ENCODE data around the gene FUOM.

Gene FUOM

DNA sequence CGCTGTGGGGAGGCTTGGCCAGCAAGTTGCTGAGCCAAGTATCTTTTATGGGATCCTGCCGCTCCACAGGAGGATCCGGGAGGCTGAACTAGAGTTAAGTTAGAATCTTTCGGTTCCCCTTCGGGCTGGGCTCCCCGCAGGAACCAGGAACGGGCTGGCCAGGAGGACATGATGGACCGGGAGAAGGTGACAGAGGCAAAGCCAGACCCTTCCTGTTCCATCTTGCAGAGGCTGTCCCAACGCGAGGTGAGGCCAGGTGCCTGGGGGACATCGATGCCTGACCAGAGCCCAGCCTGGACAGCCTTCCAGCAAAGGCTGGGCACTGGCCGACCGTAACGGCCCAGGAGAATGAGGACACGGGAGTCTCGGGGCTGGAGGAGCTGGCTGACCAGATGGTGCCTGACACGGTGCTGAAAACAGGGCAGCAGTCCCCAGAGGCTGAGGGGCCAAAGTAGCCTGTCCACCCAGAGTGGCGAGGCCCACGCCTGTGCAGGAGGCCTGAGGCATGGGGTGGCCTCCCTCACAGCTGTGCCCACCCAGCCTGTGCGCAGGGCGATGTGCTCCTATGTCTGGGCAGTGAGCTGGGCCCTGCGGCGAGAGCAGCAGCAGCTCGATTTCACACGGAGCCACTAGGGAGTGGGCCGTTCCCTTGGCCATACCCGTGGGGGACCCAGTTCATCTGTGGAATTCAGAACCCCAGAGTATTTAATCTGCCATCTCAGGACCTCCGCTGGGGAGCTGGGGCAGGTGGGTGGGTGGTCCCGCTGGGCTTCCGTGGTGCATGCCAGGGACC is 19.4 kb upstream of the FUOM start:
- TF ChIP-seq, protein P1, sequence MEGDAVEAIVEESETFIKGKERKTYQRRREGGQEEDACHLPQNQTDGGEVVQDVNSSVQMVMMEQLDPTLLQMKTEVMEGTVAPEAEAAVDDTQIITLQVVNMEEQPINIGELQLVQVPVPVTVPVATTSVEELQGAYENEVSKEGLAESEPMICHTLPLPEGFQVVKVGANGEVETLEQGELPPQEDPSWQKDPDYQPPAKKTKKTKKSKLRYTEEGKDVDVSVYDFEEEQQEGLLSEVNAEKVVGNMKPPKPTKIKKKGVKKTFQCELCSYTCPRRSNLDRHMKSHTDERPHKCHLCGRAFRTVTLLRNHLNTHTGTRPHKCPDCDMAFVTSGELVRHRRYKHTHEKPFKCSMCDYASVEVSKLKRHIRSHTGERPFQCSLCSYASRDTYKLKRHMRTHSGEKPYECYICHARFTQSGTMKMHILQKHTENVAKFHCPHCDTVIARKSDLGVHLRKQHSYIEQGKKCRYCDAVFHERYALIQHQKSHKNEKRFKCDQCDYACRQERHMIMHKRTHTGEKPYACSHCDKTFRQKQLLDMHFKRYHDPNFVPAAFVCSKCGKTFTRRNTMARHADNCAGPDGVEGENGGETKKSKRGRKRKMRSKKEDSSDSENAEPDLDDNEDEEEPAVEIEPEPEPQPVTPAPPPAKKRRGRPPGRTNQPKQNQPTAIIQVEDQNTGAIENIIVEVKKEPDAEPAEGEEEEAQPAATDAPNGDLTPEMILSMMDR (IDR thresholded peaks at IDR 0.05): no peak

DNA sequence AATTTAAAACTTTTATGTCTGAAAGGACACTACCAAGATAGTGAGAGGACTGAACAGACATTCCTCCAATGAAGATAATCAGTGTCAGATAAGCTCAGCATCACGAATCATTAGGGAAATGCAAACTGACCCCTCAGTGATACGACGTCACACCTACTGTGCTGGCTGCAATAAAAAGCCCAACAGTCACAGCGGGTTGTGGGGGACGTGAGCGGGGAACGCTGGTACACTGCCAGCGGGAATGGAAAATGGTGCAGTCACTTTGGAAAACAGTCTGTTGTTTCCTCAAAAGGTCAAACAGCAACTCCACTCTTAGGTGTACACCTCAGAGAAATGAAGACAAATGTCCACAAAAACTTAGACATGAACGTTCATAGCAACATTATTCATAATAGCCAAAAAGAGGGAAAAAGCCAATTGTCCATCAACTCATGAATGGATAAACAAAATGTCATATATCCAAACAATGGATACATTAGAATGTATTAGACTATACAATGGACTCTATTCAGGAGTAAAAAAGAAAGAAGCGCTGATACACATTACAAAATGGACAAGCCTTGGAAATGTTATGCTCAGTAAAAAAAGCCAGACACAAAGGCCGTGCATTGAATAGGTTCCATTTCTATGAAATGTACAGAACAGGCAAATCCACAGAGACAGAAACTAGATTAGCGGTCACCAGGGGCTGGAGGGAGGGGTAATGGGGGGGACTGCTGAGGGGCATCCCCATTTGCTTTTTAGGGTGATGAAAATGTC is 17.7 kb upstream of the FUOM start:
- TF ChIP-seq, protein P1 (IDR thresholded peaks at IDR 0.05): no peak

DNA sequence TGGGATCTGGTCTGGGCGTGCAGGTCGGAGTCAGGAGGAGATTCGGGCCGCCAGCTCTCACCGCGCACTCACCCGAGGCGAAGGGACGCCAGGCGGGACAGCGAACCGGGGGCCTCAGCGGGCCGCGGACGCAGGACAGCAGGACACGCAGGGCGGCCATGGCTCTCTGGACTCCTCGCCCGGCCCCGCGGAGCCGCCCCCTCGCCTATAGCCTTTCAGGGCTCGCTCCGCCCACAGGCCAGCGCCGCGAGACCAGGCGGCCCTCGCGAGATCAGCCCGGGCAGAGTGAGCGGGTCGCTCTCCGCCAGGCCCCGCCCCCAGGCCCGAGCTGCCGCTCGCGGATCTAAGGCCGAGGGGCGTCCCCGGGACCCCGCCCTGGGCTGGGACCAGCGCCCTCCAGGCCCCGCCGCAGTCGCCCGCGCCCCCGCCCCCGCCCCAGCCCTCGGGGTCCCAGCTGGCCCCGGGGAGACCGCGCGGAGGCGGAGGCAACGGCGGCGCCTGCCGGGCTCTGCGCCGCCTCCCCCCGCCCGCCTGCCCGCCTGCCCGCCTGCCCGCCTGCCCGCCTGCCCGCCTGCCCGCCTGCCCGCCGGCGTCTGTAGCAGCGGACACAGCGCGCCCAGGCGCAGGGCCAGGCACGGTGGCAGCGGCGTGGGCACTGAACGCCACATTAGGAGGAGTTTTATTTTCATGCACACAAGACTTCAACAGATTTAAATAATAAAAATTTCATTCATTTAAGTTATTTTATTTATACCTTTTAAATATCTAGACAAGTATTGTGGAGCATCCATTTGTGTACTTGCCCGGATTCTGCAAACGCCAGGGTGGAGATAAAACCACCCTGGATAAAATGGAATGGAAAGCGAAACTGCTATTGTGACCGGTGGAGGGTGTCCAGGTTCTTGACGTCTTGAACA is 15.6 kb upstream of the FUOM start, which contains the start of gene ECHS1:
Gene ECHS1 (minus strand): TSS at position 181 of the 917 bp plus-strand sequence. CDS start 21 bp downstream, at position 160.
- TF ChIP-seq, protein P1 (IDR thresholded peaks at IDR 0.05): no peak

DNA sequence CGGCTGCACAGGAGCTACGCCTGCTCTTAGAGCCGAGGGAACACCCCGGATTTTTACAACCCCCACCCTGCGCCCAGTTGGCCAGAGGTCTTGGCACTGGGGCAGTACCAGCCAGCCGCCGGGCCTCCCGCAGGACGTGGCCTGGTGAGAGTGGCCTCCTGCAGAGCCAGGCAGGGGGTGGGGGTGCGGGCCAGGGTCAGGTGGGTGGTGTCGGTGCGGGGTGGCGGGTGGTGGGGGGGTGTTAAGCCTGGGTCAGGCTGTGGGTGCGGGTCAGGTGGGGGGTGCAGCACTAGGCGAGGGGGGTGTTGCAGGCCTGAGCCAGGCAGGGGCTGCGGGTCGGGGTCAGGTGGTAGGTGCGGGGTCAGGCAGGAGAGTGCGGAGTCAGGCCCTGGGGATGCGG is 14.7 kb upstream of the FUOM start:
- TF ChIP-seq, protein P1 (IDR thresholded peaks at IDR 0.05): no peak

DNA sequence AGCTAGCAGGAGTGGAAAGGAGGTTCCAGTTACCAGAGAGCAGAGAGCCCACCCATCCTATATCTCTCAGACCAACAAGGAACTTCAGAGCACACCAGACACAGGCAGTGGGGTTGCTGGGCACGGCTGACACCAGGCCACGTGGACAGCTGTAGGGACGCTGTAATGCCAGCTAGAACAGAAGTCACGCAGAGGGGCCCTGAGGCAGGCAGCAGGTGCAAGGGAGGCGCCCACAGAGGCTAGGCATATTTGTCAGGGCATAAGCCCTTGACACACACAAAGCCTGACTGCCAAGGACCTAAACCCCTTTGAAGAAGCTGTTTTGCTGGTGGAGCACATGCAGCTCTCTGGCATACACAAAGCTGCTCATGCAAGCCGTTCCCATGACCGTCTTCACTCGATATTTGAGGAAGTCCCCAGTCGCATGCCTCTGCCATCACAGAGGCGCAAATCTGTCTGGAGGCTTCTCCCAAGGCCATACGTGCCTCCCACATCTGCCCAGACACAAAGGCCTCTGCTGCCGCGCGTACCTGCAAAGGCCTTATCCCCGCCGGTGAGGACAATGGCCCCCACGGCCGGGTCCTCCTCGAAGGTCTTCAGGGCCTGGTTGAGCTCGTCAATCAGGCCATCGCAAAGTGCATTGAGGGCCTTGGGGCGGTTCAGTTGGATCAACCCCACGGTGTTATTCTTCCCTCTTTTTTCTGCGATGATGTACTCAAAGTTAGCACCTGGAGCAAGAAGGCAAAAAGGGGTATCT is 12.4 kb upstream of the FUOM start:
- TF ChIP-seq, protein P1 (IDR thresholded peaks at IDR 0.05): no peak

DNA sequence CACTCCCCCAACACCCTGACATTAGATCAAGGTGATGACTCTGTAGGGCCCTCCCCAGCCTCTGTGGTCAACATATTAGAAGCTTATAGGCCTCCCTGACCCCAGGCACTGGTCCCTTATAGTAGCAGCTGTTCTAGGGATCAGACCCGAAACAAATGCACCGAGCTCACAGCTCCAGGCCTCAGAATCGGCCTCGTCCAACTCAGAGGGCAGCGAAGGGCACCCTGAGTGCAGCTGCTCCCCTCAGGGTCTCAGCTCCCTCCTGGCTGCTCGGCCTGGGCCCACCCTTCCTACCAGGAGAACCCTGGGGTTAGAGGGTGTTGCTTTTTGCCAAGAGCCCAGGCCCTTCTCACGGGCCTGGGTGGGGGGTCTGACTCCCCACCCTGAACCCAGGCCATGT is 10.3 kb upstream of the FUOM start:
- TF ChIP-seq, protein P1 (IDR thresholded peaks at IDR 0.05): no peak

All from LNCAP (cell line).